D721Med (cell line): ENCODE measurements around the gene RTN4RL1.

Source experiments
- DNase-seq: peaks from one replicate; pipeline ENCODE4 v3.0.0; 2011; ENCODE audit warnings: low spot score; ENCODE audit not compliant: insufficient read length
- FAIRE-seq: peaks from 2 replicates; lab custom pipeline; 2011; peaks lifted over from hg19 to GRCh38; lab: Jason Lieb, UNC
- TF ChIP-seq, protein P1 (sequence below): IDR thresholded peaks from 2 replicates; pipeline ENCODE4 v1.5.1; 2012; ENCODE audit warnings: mild to moderate bottlenecking, control low read depth; ENCODE audit not compliant: insufficient read depth; ENCODE audit errors: missing control alignments

Gene RTN4RL1

DNA sequence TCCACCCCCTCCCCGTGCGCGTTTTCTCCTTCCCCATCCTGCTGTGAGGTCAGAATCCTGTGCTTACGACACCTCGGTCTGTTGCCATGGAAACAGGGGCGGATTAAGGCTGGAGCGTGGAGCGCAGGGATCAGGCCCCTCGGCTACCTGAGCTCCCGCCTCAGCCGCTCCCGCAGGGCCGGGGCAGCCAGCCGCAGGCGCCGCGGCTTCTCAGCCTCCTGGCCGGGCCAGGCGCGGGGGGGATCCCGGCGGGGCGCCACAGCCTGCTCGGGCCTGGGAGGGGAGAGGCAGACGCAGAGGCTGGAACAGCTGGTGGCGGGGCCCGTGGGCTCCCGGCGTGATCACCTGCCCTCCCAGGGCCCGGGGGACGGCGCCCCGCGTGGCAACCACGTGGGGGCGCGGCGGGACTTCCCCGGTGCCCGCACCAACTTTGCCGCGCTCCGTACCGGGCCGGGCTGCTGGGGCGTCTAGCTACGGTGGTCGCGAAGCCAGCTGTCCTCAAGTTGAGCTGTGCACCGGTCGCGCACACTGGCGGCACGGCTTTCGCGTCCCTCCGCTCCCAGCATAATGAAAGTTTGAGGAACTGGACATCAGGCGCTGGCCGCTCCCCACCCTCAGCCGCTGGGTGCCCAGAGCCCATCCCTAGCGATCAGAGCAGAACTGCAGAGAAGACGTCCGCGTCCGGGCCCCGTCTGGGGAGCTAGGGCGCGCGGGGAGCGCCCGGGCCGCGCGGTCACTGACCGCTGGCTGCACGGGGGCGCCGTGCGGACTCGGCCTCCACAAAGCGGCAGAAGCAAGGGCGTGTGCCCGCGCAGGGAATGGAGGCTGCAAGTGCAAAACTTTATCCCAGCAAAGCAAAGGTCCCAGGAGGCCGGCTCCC lies 1.2 kb downstream of the RTN4RL1 start:
- DNase-seq: peak; percentile 90
- TF ChIP-seq, protein P1, sequence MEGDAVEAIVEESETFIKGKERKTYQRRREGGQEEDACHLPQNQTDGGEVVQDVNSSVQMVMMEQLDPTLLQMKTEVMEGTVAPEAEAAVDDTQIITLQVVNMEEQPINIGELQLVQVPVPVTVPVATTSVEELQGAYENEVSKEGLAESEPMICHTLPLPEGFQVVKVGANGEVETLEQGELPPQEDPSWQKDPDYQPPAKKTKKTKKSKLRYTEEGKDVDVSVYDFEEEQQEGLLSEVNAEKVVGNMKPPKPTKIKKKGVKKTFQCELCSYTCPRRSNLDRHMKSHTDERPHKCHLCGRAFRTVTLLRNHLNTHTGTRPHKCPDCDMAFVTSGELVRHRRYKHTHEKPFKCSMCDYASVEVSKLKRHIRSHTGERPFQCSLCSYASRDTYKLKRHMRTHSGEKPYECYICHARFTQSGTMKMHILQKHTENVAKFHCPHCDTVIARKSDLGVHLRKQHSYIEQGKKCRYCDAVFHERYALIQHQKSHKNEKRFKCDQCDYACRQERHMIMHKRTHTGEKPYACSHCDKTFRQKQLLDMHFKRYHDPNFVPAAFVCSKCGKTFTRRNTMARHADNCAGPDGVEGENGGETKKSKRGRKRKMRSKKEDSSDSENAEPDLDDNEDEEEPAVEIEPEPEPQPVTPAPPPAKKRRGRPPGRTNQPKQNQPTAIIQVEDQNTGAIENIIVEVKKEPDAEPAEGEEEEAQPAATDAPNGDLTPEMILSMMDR: no peak
- no peak for FAIRE-seq

DNA sequence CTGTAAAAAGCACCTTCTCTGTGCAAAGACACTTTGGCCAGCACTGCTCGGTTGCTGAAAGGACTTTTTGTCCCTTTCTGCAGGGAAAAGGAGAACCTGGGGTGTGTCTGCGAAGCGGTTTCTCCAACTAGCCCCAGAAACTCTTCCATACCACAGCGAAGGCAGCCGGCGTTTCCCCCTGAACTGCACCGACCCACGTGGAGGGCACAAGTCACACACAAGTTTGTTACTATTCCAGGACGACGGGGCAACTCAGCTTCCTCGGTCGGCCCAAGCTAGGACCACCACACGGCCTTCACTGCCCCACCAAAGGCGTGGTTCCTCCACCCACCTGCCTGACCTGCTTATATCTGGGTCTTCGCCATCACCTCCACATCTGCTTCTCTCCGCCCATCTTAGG lies 1.9 kb downstream of the RTN4RL1 start:
- DNase-seq (no peak), FAIRE-seq (no peak)
- TF ChIP-seq, protein P1: no peak

DNA sequence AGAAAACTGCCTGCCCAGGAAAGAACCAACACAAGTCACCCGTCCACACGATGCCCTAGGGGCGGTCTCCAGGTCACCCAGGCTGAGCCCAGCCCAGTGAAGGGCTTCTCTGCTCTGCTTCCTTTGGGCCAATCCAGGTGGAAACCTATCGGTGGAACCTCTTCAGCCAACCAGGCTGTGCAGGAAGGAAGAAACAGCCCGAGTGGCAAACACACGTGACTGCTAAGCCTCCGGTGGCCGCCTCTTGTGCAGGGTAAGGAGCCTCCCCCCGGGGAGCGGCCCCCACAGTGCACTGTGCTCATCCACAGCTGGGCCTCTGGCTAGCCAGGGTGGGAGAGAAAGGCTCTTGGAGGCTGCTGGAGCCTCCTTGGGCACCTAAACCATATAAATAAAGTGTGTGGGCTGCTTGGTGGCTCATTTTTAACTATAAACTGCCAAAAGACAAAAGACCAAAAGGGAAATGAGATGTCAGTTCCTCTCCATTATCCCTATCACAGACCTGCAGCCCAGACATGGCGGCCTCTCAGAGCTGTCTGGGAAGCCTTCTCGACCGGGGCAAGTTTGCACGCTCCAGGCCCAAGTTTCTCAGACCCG lies 2.4 kb downstream of the RTN4RL1 start:
- DNase-seq: no peak
- FAIRE-seq: no peak
- TF ChIP-seq, protein P1: no peak

DNA sequence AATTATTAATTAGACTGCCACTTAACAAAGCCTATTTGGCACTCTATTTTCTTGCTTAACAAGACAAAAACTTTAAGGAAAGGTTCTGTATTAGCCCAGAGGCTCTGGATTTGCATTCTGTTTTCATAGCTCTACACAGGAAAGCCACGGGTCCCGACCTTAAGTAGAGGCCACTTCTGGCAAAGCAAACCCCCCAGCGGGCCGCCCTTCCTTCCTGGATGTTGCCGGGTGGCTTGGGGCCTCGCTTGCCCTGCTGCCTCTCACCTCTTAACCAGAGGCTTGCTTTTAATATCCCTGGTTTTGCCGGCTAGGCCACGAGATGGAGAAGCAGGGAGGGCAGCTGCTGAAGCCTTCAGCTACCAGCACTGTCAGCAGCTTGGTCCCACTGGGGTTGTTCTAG lies 4.4 kb downstream of the RTN4RL1 start:
- DNase-seq (no peak), FAIRE-seq (no peak)
- TF ChIP-seq, protein P1: no peak

DNA sequence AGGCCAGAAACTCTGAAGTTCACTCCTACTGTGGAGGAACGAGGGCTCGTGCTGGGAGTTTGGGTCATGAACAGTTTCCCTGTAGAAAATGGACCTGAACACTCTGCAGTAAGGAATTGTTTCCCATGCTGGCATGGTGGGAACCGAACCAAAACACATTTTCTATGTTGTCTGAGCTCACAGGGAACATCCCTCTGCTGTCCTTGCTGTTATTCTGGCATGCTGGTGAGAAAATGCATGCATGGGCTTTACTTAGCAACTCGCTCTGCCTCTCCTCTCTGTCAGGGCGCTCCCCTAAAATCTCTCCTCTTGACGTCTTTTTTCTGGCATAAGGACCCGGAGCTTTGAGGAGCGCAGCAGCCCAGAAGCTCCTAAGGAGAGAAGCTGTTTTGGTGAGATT lies 5.4 kb downstream of the RTN4RL1 start:
- FAIRE-seq: no peak
- TF ChIP-seq, protein P1: no peak

DNA sequence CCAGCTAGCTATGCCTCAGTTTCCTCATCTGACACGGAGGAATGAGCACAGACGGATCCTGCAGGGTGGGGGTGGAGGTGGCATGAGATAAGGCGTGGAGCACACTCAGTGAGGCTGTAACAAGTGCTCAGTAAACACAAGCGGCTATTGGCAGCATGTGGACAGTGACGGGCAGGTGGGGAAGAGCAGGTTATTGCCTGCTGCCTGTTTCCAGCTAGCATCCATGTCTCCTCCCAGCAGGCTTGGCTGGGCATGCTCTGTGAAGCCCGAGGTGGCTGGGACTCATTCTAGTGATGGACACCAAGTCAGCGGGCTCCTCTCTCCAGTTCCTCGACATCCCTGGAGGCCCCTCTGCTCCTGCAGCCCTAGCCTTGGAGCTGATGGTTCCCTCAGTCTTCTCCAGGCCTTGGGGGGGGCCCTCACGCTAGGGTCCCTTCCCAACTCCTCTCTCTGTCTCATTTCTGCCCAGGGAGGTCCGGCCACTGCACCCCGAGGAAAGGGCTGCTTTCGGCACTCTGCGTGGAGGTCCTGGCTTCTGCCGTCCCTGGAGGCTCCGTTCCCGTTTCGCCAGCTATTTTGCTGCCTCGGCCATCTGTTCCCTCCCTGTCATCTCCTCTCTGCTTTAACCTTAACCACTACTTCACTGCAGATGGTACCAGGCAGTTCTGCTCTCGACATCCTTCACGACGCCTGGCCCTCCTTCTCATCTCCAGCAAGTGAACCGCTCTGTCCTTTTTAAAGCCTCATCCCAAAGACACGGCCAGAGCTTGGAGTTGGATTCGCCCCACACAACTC lies 6.2 kb downstream of the RTN4RL1 start:
- FAIRE-seq: no peak
- DNase-seq: no peak
- TF ChIP-seq, protein P1: no peak

More for the DNA sequence above, 5.4 kb downstream of the RTN4RL1 start:
- DNase-seq: no peak
